Prostate gland (tissue), 2 donors: ENCODE results near the gene HTR4. TPM values are rescaled to one million over a fixed set of nuclear protein-coding genes. Genes with fewer than 3 reads are reported as not detected.

Source experiments
- DNase-seq: peaks from one replicate; pipeline ENCODE4 v3.0.0-alpha.2; 2019; ENCODE audit warnings: low spot score
- H3K27ac ChIP-seq, 2 donors: fragments of 200-600 bp; sonication (generic); 2 replicates each; pipeline ENCODE4 v1.5.1; 2017 to 2019
- H3K27me3 ChIP-seq: fragments of 200-600 bp; sonication (generic); replicated peaks from 2 replicates; pipeline ENCODE4 v1.5.1; 2019; ENCODE audit not compliant: insufficient read depth
- H3K36me3 ChIP-seq, 2 donors: fragments of 200-600 bp; sonication (generic); 1 replicate in 1 of 2; 2 replicates in 1 of 2; pipeline versions ENCODE4 v1.5.1 to v1.8.1; 2017 to 2019
- H3K4me1 ChIP-seq: fragments of 200-600 bp; sonication (generic); replicated peaks from 2 replicates; pipeline ENCODE4 v1.5.1; 2019
- H3K4me3 ChIP-seq, 2 donors: fragments of 200-600 bp; sonication (generic); 2 replicates each; pipeline ENCODE4 v1.5.1; 2017 to 2019
- H3K9me3 ChIP-seq: fragments of 200-600 bp; sonication (generic); 2 replicates; pipeline ENCODE4 v1.5.1; 2017
- CTCF ChIP-seq, 4 experiments: fragments of 200-600 bp in 2 of 4; fragments of 450-650 bp in 2 of 4; sonication (generic) in 2 of 4; IDR thresholded peaks; 1 replicate in 3 of 4; 2 replicates in 1 of 4; pipeline ENCODE4 v1.5.1; 2016 to 2019; ENCODE audit warnings: antibody characterized with exemption in 4 of 4, mild to moderate bottlenecking in 2 of 4, moderate library complexity in 2 of 4
- POLR2A ChIP-seq: fragments of 450-650 bp; IDR thresholded peaks from one replicate; pipeline ENCODE4 v1.6.1; 2016; ENCODE audit warnings: antibody characterized with exemption, mild to moderate bottlenecking
- POLR2AphosphoS5 ChIP-seq: sonication (generic); formaldehyde crosslinking; IDR thresholded peaks from one replicate; pipeline ENCODE4 v1.6.1; 2017; ENCODE audit warnings: antibody characterized with exemption
- WGBS: methylation state at CpG from one replicate; pipeline ENCODE4 v1.1.5; 2018; 5-methylcytosine and 5-hydroxymethylcytosine counted together
- intact Hi-C: fragments of 100-400 bp; cut with DNase I; formaldehyde crosslinking; loops from one replicate; pipeline ENCODE4 v1.14.2; 2022
- total RNA-seq, 2 donors: library from RNA; depleted of rRNA; stranded (reverse); fragments of >200 nt; gene quantifications; one replicate each; pipeline ENCODE4 v1.1.0, GENCODE V29; 2016

Gene HTR4
- total RNA-seq, 2 donors from 2014 or later: 2.1 TPM; not detected in 1

DNA sequence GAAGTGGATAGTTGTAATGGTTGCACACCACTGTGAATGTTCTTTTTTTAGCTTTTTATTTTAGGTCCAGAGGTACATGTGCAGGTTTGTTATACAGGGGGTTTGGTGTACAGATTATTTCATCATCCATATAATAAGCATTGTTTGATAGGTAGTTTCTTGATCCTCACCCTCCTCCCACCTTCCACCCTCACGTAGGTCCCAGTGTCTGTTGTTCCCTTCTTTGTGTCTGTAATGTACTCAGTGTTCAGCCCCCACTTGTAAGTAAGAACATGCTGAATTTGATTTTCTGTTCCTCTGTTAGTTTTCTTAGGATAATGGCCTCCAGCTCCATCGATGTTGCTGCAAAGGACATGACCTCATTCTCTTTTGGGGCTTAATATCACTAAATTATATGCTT, 99.7 kb downstream of the HTR4 start:
- Histone ChIP-seq H3K4me3 (no peak overlapping the region), H3K9me3 (no peaks in the 10 kb centered on the region), H3K36me3 (no peaks in the 10 kb centered on the region), H3K27me3 (no peaks in the 10 kb centered on the region), H3K4me1 (no peaks in the 10 kb centered on the region), H3K27ac (no peak overlapping the region)
- TF ChIP-seq POLR2AphosphoS5 (no peak), CTCF (IDR thresholded peaks at IDR 0.05) (no peak)
- 87% methylated on average over 2 of the region's 2 CpGs for WGBS
- no peak for DNase-seq
- intact Hi-C loops: no loop called here

GRCh38 chr5:148543727-148544126, 110.6 kb downstream of the HTR4 start:
- H3K36me3 ChIP-seq: no peaks in the 10 kb centered on the region
- H3K4me3 ChIP-seq: no peak overlapping the region
- no peaks in the 10 kb centered on the region for H3K9me3 ChIP-seq
- H3K4me1 ChIP-seq: no peaks in the 10 kb centered on the region
- WGBS: 70% methylated on average over 2 of the region's 2 CpGs
- intact Hi-C loops: no loop called here
- DNase-seq: no peak
- no peak overlapping the region for H3K27ac ChIP-seq
- no peaks in the 10 kb centered on the region for H3K27me3 ChIP-seq
- no peak for TF ChIP-seq POLR2AphosphoS5
- TF ChIP-seq POLR2A: no peak
- no peak for TF ChIP-seq CTCF (IDR thresholded peaks at IDR 0.05)

- WGBS: 93% methylated on average over 1 of the region's 1 CpG
- no peak overlapping the region for H3K4me3 ChIP-seq
- H3K27ac ChIP-seq: no peak overlapping the region
- TF ChIP-seq POLR2A: no peak
- TF ChIP-seq CTCF (IDR thresholded peaks at IDR 0.05): no peak
- TF ChIP-seq POLR2AphosphoS5: no peak
- intact Hi-C loops: no loop called here
- H3K9me3 ChIP-seq: no peaks in the 10 kb centered on the region
- H3K4me1 ChIP-seq: no peaks in the 10 kb centered on the region
- H3K27me3 ChIP-seq: no peaks in the 10 kb centered on the region
- no peak for DNase-seq
- no peaks in the 10 kb centered on the region for H3K36me3 ChIP-seq
Measured at GRCh38 chr5:148542812-148543211, 111.5 kb downstream of the HTR4 start.

DNA sequence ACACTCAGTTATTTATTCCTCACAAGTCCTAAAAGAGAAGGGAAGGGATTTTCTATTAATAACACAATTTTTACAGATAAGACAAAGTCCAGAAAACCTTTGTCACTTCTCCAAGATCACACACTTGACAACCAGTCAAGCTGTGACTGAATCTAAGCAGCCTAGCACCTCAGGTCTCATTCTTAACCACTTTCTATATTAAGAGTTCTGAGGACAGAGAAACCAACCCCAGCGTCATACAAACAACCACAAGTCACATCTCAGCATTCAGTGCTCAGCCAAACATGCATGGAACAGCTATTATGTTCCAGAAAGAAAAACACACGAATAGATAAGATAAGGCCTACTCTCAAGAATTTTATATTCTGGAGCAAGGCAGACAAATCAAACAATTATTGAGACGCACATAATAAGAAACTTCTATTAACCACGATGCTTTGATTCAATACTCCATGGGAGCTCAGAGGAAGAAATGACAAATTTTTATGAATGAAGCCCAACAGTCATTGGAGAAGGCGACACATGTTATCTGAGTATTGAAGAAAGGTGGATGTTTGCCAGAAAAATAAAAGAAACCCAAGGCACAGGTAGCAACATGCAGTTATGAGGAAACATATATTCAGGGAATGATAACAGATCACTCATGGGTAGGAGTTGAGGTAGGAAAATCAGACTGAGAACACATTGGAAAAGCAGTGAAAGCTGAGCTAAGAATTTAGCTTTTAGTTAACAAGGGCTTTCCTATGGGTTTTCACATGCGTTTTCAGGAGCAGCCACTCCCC, 113.1 kb downstream of the HTR4 start:
- H3K9me3 ChIP-seq: no peaks in the 10 kb centered on the region
- no peaks in the 10 kb centered on the region for H3K27me3 ChIP-seq
- intact Hi-C loops: no loop called here
- H3K27ac ChIP-seq: no peak overlapping the region
- WGBS: 62% methylated on average over 6 of the region's 6 CpGs
- no peak for TF ChIP-seq POLR2AphosphoS5
- no peak for TF ChIP-seq POLR2A
- no peak for TF ChIP-seq CTCF (IDR thresholded peaks at IDR 0.05)
- no peaks in the 10 kb centered on the region for H3K36me3 ChIP-seq
- no peaks in the 10 kb centered on the region for H3K4me1 ChIP-seq
- DNase-seq: no peak
- H3K4me3 ChIP-seq: no peak overlapping the region

- intact Hi-C loops: no loop called here
Measured at GRCh38 chr5:148540647-148541046, 113.7 kb downstream of the HTR4 start.

More at GRCh38 chr5:148540647-148541046, 113.7 kb downstream of the HTR4 start:
- H3K27me3 ChIP-seq: peaks cover 2% of the 10 kb centered on the region
- DNase-seq: no peak
- no peaks in the 10 kb centered on the region for H3K36me3 ChIP-seq
- no peak overlapping the region for H3K4me3 ChIP-seq
- H3K9me3 ChIP-seq: no peaks in the 10 kb centered on the region
- WGBS: 81% methylated on average over 1 of the region's 1 CpG
- no peak overlapping the region for H3K27ac ChIP-seq
- TF ChIP-seq POLR2AphosphoS5 (no peak), CTCF (IDR thresholded peaks at IDR 0.05) (no peak), POLR2A (no peak)
- H3K4me1 ChIP-seq: no peaks in the 10 kb centered on the region
